Measurements from ENCODE around the gene SMIM41.
"Not testable (repeated sequence)": the region's sequence is repeated elsewhere in the genome, so short reads cannot be mapped to it uniquely, and the experiment has no call there.

The SMIM41 gene

GRCh38 chr12:52084491-52085231 lies 5.2 kb downstream of the SMIM41 start:
- DNase-seq (ENCODE audit: low read depth in 1 of 2, low spot score in 1 of 2) = no peak

DNA sequence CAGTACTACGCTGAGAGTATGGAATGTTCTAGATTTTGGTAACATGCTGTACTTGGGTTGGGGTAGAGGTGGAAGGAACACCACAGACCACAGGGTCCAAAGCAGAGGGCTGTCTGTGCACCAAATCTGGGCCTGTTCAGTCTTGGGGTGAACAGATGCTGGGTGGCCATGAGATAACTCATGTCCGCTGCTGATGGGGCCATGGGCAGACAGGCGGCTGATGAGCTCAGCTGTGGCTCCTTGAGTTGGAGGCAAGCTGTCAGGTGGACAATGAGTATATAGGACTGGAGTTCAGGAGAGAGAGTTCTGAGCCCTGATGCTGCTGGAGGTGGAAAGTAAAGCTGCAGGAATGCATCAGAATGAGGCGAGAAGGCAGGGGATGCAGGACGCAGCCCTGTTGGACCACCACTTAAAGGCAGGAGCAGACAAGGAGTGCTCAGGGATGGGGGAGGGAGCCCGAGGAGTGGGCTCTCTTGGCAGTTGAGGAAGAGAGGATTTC lies 6.2 kb downstream of the SMIM41 start:
- no peak for DNase-seq (ENCODE audit: low read depth in 1 of 2, low spot score in 1 of 2)

DNA sequence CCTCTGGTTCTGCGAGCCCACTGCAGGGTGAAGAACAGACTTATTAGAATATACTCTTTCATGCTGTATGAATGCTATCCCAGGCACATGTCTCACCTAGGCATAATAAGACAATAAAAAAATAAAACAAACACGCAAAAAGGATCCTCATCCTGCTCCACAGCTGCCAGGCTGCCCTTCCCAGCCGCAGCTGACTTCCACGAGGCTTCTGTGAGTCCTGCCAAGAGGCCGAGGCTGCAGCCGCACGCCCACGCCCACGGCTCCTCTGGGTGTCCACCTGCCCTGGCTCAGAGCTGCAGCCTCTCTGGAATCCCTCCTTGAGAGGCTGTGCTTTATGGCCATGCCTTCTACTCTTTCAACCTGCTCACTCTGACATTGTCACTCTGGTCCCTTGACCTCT lies 6.9 kb downstream of the SMIM41 start:
- DNase-seq (ENCODE audit: low read depth in 1 of 2, low spot score in 1 of 2) = no peak

DNA sequence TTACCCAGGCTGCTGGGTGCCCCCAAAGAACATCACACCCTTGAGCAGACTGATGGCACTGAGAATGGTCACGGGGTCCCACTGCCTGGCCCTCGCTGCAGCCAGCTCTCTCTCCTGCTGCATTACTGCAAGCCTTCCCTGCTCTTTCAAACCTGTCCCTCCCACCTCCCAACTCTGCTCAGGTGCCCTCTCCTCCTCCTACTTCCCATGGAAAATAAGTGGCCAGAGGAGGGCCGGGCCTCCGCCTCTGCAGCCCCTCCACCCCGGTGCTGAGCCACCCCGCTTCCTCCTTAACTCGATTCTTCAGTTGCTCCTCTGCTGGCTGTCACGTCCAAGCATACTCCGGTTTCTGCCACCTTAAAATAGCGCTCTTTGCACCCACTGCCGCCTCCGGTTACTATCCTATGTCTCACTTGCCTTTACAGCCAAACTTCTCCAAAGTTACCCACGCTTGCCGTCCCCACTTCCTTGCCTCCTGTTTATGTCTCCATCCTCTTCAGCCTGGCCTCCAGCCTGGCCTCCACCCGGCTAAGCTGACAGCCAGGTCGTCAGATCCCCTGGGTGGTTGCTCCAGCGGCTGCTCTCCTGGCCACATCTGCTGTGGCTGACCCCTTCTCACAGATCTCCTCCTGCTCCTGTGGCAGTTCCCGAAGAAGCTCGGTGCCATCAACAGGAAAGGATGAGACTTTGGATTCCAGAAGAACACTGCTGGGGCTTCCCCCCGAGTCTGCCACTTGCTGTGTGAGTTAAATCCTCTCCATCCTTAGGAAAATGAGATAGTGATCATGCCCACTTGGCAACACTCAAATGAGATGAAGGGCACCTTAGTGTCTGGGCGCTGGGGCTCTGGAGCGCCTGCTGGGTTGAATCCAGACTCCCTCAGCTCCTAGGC lies 7.7 kb downstream of the SMIM41 start:
- DNase-seq (ENCODE audit: low read depth in 1 of 2, low spot score in 1 of 2) = no peak

DNA sequence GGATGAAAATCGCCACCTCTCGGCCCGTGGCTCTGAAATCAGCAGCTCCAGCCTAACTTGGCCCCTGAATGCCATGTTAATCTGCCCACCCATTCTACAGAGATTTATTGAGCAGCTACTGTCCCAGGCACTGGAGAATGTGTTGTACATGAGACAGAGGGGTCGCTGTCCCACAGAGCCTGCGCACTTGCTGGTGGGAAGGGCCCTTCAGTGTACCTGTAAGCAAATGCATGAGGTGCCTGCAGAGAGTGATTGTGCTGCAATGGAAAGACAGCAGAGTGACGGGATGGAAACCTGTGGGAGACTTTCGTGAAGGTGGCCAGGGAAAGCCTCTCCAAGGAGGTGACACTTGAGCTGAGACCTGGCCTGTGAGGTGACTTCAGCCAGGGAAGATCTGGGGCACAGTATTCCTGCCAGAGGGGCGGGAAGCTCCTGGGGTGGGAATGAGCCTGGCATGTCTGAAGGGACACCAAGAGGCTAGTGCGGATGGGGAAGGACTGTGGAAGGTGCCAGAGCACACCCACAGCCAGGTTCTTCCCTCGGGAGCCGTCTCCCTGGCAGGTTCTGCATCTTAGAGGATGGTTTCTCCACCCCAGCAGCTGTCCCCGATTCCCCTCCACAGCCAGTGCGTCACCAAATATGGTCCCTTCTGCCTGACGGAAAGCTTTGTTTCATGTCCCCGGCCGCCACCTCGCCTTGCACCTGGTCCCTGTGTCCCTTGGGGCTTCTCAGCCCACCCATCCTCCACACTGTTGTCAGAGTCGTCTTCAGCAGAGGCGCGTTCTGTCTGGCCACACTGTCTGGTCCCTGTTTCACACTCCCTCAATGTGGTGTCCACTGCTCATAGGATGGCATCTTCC lies 8.7 kb downstream of the SMIM41 start:
- no peak for DNase-seq (ENCODE audit: low read depth in 1 of 2, low spot score in 1 of 2)

GRCh38 chr12:52089491-52089890 lies 10.0 kb downstream of the SMIM41 start:
- DNase-seq (ENCODE audit: low read depth in 1 of 2, low spot score in 1 of 2) = no peak

- no peak for DNase-seq (ENCODE audit: low read depth in 1 of 2, low spot score in 1 of 2)
Measured at GRCh38 chr12:52090291-52090690, 10.8 kb downstream of the SMIM41 start.

GRCh38 chr12:52091061-52091460 lies 11.6 kb downstream of the SMIM41 start:
- DNase-seq (ENCODE audit: low read depth in 1 of 2, low spot score in 1 of 2) = no peak

DNA sequence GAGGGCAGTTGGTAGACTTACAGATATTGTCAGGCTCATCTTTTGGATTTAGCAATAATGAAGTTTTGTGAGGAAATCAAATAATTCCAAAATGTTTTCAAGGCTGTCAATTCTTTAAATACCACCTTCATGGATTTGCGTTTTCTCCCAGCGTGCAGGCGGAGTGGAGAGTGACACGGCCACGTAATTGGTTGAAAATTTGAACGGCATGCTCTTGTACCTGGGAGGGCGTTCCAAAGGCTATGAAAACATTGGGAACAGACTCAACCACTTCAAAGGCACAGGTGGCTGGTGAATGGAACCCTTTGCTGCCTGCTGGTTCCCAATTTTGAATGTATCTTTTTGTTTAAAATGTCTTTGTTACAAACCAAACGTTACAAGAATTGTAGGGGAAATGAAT lies 12.4 kb downstream of the SMIM41 start:
- DNase-seq (ENCODE audit: low read depth in 1 of 2, low spot score in 1 of 2) = no peak

GRCh38 chr12:52093346-52093745 lies 13.8 kb downstream of the SMIM41 start:
- DNase-seq (ENCODE audit: low read depth in 1 of 2, low spot score in 1 of 2) = no peak

- no peak for DNase-seq (ENCODE audit: low read depth in 1 of 2, low spot score in 1 of 2)
Measured at GRCh38 chr12:52096332-52097044, 17.0 kb downstream of the SMIM41 start.

DNA sequence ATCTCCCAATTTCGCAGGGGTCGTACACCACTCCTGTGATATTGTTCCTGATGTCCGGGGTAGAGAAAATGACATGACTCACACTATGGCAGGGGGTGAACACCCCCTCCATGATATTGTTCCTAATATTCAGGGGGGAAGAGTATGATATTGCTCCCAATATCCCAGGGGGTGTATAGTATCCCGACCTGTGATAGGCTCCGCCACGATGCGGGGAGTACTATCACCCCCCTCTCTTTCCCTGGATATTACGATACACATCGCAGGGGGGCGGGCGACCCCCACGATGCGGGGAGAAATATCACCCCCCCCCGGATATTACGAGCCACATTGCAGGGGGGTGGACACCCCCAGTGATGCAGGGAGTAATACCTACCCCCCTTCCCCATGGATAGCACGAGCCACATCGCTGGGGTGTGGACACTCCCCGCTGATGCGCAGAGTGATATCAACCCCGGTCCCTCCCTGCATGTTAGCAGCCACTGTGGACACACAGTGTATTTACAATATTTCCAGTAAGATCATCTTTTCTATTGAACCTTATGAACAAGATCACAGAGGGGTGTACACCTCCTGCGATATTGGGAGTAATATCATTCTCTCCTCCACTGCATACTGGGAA lies 17.7 kb downstream of the SMIM41 start:
- DNase-seq (ENCODE audit: low read depth in 1 of 2, low spot score in 1 of 2) = no peak

DNA sequence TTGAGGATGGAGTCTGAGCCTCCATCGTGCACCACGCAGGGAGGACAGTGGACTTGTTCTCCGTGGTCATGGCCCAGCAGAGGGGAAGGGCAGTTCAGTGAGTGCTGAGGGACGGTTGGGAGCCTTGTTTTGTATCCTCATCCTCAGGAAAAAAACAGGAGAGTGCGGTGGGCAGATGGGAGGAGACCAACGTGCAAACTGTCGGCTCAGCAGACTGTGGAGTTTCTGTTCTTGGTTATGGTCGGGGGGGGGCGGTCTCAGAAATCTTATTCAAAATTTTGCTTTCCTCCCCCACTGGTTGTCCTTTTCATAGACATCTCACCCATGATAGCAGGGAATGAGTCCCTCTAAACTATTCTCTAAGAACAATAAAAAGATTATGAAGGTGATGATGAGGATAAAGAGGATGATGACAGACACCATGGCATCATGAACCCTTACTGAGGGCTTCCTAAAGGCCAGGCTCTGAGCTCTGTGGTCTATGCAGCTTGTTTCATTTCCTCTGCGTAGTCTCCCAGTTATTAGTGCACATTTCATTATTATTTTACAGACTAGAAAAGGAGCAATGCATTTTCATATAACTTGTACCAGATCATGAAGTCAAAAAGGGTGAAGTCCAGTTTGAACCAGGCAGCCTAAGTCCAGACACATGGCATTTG lies 25.1 kb downstream of the SMIM41 start:
- DNase-seq (ENCODE audit: low read depth in 1 of 2, low spot score in 1 of 2) = not testable (repeated sequence)

- peak; percentile 41 to 53 for DNase-seq (ENCODE audit: low read depth in 1 of 2, low spot score in 1 of 2)
Measured at GRCh38 chr12:52116222-52117125, 37.0 kb downstream of the SMIM41 start.

GRCh38 chr12:52117806-52118475 lies 38.4 kb downstream of the SMIM41 start:
- DNase-seq (ENCODE audit: low read depth in 1 of 2, low spot score in 1 of 2) = not testable (repeated sequence)

GRCh38 chr12:52119398-52120254 lies 40.1 kb downstream of the SMIM41 start:
- DNase-seq (ENCODE audit: low read depth in 1 of 2, low spot score in 1 of 2) = no peak

Data from activated T-helper 1 cell treated with anti-CD3 and anti-CD28 coated beads, Interleukin-2, amount 50 U/mL, for 16 hours (primary cell).